Measurements from ENCODE around the gene LILRA6.
A peak's percentile ranks its signal among the peaks of the same experiment; 100 is the strongest.
"Not testable (repeated sequence)": the region's sequence is repeated elsewhere in the genome, so short reads cannot be mapped to it uniquely, and the experiment has no call there.

LILRA6 gene

DNA sequence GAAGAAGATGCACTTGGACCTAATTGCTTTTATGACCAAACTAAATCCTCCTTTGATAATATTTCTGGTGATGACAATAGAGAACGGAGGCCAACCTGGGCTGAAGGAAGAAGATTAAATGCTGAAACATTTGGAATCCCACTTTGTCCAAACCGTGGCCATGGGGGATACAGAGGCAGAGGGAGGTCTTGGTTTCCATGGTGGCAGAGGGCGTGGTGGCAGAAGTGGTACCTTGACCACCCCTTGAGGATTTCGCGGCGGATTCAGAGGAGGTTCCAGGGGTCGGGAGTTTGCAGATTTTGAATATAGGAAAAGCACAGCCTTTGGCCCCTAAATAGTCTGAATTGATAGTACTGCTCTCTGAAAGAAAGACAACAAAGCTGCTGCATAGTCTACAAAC lies 12.6 kb downstream of the LILRA6 start:
- Histone ChIP-seq H4K12ac (ENCODE audit: low read depth, low read length) (no peak overlapping the region), H3K9ac (ENCODE audit: low read length) (no peak overlapping the region), H3K9me3 (ENCODE audit: insufficient read depth, low read depth, low read length) (peaks cover 5% of the 10 kb centered on the region), H4K8ac (ENCODE audit: low read depth, low read length) (no peak overlapping the region), H3K27me3 (ENCODE audit: insufficient read depth, low read length) (peaks cover 2% of the 10 kb centered on the region), H3K23ac (ENCODE audit: low read length) (no peak overlapping the region), H2BK12ac (ENCODE audit: low read length) (no peak overlapping the region), H2AK5ac (ENCODE audit: low read length) (no peak overlapping the region), H2AFZ (ENCODE audit: insufficient read depth, low read length, poor library complexity) (no peak overlapping the region), H3K4me2 (ENCODE audit: low read length) (no peak overlapping the region), H3K79me1 (ENCODE audit: low read length) (no peaks in the 10 kb centered on the region), H2BK120ac (ENCODE audit: insufficient read depth, low read length, poor library complexity) (no peak overlapping the region), H4K91ac (ENCODE audit: low read depth, low read length) (no peak overlapping the region), H3K4me3 (ENCODE audit: low read depth, low read length) (no peak overlapping the region), H3K79me2 (ENCODE audit: control insufficient read depth, insufficient read depth, low read length, poor library complexity) (no peaks in the 10 kb centered on the region), H3K36me3 (ENCODE audit: control insufficient read depth in 1 of 2, insufficient read depth in 2 of 2, low read length in 2 of 2) (no peaks in the 10 kb centered on the region), H3K14ac (ENCODE audit: low read length) (no peak overlapping the region), H3K27ac (ENCODE audit: low read depth, low read length) (no peak overlapping the region), H3K4ac (ENCODE audit: low read depth, low read length) (no peak overlapping the region), H3K18ac (ENCODE audit: low read length) (no peak overlapping the region), H2BK5ac (ENCODE audit: low read depth, low read length, poor library complexity) (no peak overlapping the region), H3K4me1 (ENCODE audit: control insufficient read depth in 1 of 2, insufficient read depth in 2 of 2, low read length in 2 of 2) (no peaks in the 10 kb centered on the region)
- no CpG with 5 or more reads among the region's 7 CpGs for WGBS (ENCODE audit: extremely low coverage, insufficient coverage, insufficient read length)
- DNase-seq: no peak

DNA sequence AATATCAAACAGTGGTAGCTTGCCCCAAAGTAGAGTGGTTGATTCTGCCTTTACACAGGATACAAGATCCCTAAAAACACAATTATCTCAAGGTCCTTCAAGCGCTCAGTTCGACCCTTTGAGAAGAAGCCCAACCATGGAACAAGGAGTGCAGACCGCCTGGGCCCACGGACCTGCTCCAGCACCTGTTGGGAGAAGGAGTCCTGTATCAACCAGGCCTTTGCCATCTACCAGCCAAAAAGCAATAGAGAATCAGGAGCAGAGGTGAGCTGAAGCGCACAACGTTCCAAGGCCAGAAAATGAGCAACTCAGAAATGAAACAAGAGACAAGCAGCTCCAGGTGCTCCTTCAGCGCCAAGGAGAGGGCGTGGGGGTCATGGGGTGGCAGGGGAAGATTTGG lies 13.4 kb downstream of the LILRA6 start:
- no peaks in the 10 kb centered on the region for H3K36me3 ChIP-seq (ENCODE audit: control insufficient read depth in 1 of 2, insufficient read depth in 2 of 2, low read length in 2 of 2)
- H2AK5ac ChIP-seq (ENCODE audit: low read length): no peak overlapping the region
- no peaks in the 10 kb centered on the region for H3K79me1 ChIP-seq (ENCODE audit: low read length)
- no peak overlapping the region for H3K14ac ChIP-seq (ENCODE audit: low read length)
- H3K4me3 ChIP-seq (ENCODE audit: low read depth, low read length): no peak overlapping the region
- peaks cover under 1% of the 10 kb centered on the region for H3K27me3 ChIP-seq (ENCODE audit: insufficient read depth, low read length)
- no peak overlapping the region for H3K4me2 ChIP-seq (ENCODE audit: low read length)
- no peak overlapping the region for H4K8ac ChIP-seq (ENCODE audit: low read depth, low read length)
- no peaks in the 10 kb centered on the region for H3K4me1 ChIP-seq (ENCODE audit: control insufficient read depth in 1 of 2, insufficient read depth in 2 of 2, low read length in 2 of 2)
- H2BK12ac ChIP-seq (ENCODE audit: low read length): no peak overlapping the region
- no peak overlapping the region for H3K18ac ChIP-seq (ENCODE audit: low read length)
- no peak overlapping the region for H3K27ac ChIP-seq (ENCODE audit: low read depth, low read length)
- H3K79me2 ChIP-seq (ENCODE audit: control insufficient read depth, insufficient read depth, low read length, poor library complexity): no peaks in the 10 kb centered on the region
- WGBS (ENCODE audit: extremely low coverage, insufficient coverage, insufficient read length): no CpG with 5 or more reads among the region's 8 CpGs
- no peak overlapping the region for H4K91ac ChIP-seq (ENCODE audit: low read depth, low read length)
- H3K23ac ChIP-seq (ENCODE audit: low read length): peak overlapping the region; percentile 33
- no peak overlapping the region for H4K12ac ChIP-seq (ENCODE audit: low read depth, low read length)
- H2AFZ ChIP-seq (ENCODE audit: insufficient read depth, low read length, poor library complexity): no peak overlapping the region
- DNase-seq: no peak
- H3K9me3 ChIP-seq (ENCODE audit: insufficient read depth, low read depth, low read length): peaks cover 5% of the 10 kb centered on the region
- H3K9ac ChIP-seq (ENCODE audit: low read length): no peak overlapping the region
- no peak overlapping the region for H2BK120ac ChIP-seq (ENCODE audit: insufficient read depth, low read length, poor library complexity)
- no peak overlapping the region for H3K4ac ChIP-seq (ENCODE audit: low read depth, low read length)
- no peak overlapping the region for H2BK5ac ChIP-seq (ENCODE audit: low read depth, low read length, poor library complexity)

DNA sequence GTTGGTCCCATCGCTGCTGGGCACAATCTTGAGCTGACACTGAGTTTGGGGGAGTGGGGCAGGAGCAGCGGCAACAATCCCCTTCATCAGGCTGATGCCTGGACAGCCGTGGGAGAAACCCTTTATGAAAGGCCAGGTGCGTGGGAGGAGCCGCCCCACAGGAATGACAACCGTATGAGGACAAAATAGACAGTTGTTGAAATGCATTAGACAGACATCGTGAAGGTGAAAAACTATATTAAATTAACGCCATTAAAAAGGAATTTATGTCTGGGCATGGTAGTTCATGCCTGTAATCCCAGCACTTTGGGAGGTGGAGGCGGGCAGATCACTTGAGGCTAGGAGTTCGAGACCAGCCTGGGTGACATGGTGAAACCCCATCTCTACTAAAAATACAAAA lies 18.0 kb downstream of the LILRA6 start:
- not testable (repeated sequence) for H3K4me3 ChIP-seq (ENCODE audit: low read depth, low read length); H3K14ac ChIP-seq (ENCODE audit: low read length); H4K12ac ChIP-seq (ENCODE audit: low read depth, low read length); H3K23ac ChIP-seq (ENCODE audit: low read length); H2BK12ac ChIP-seq (ENCODE audit: low read length); H4K91ac ChIP-seq (ENCODE audit: low read depth, low read length); H3K4me2 ChIP-seq (ENCODE audit: low read length); H3K79me2 ChIP-seq (ENCODE audit: control insufficient read depth, insufficient read depth, low read length, poor library complexity); H3K79me1 ChIP-seq (ENCODE audit: low read length); H2AK5ac ChIP-seq (ENCODE audit: low read length); H3K27me3 ChIP-seq (ENCODE audit: insufficient read depth, low read length); H3K27ac ChIP-seq (ENCODE audit: low read depth, low read length); H3K9ac ChIP-seq (ENCODE audit: low read length); H3K18ac ChIP-seq (ENCODE audit: low read length); H3K4me1 ChIP-seq (ENCODE audit: control insufficient read depth in 1 of 2, insufficient read depth in 2 of 2, low read length in 2 of 2); H3K36me3 ChIP-seq (ENCODE audit: control insufficient read depth in 1 of 2, insufficient read depth in 2 of 2, low read length in 2 of 2); H3K9me3 ChIP-seq (ENCODE audit: insufficient read depth, low read depth, low read length); H2BK120ac ChIP-seq (ENCODE audit: insufficient read depth, low read length, poor library complexity); H2AFZ ChIP-seq (ENCODE audit: insufficient read depth, low read length, poor library complexity); DNase-seq; H2BK5ac ChIP-seq (ENCODE audit: low read depth, low read length, poor library complexity); H4K8ac ChIP-seq (ENCODE audit: low read depth, low read length); H3K4ac ChIP-seq (ENCODE audit: low read depth, low read length)
- WGBS (ENCODE audit: extremely low coverage, insufficient coverage, insufficient read length): no CpG with 5 or more reads among the region's 10 CpGs

DNA sequence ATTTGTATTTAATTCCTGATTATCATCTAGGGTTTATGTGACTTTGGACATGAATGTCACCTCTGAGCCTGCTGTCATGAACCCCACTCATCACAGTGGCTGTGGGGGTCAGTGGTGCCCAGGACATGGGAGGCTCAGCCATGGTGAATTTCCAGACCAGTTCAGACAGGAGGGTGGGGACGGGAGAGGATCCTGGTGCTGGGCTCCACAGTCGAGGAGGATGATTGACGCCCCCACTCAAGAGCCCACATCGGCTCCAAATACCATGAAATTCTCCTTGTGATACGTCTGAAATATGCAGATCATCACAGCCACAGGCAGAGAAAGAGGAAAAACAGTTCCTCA lies 18.7 kb downstream of the LILRA6 start:
- not testable (repeated sequence) for H3K4me1 ChIP-seq (ENCODE audit: control insufficient read depth in 1 of 2, insufficient read depth in 2 of 2, low read length in 2 of 2); H3K79me1 ChIP-seq (ENCODE audit: low read length); H3K4me3 ChIP-seq (ENCODE audit: low read depth, low read length); H2AK5ac ChIP-seq (ENCODE audit: low read length); H2AFZ ChIP-seq (ENCODE audit: insufficient read depth, low read length, poor library complexity); DNase-seq; H3K9me3 ChIP-seq (ENCODE audit: insufficient read depth, low read depth, low read length); H2BK120ac ChIP-seq (ENCODE audit: insufficient read depth, low read length, poor library complexity); H3K4ac ChIP-seq (ENCODE audit: low read depth, low read length); H3K27ac ChIP-seq (ENCODE audit: low read depth, low read length); H3K27me3 ChIP-seq (ENCODE audit: insufficient read depth, low read length); H3K18ac ChIP-seq (ENCODE audit: low read length); H2BK5ac ChIP-seq (ENCODE audit: low read depth, low read length, poor library complexity); H4K91ac ChIP-seq (ENCODE audit: low read depth, low read length); H3K4me2 ChIP-seq (ENCODE audit: low read length); H3K79me2 ChIP-seq (ENCODE audit: control insufficient read depth, insufficient read depth, low read length, poor library complexity); H4K8ac ChIP-seq (ENCODE audit: low read depth, low read length); H3K23ac ChIP-seq (ENCODE audit: low read length); H3K9ac ChIP-seq (ENCODE audit: low read length); H3K14ac ChIP-seq (ENCODE audit: low read length); H4K12ac ChIP-seq (ENCODE audit: low read depth, low read length); H2BK12ac ChIP-seq (ENCODE audit: low read length); H3K36me3 ChIP-seq (ENCODE audit: control insufficient read depth in 1 of 2, insufficient read depth in 2 of 2, low read length in 2 of 2)
- no CpG with 5 or more reads among the region's 5 CpGs for WGBS (ENCODE audit: extremely low coverage, insufficient coverage, insufficient read length)
